ENCODE measurements around the gene CYB561D1. TPM values are rescaled to one million over a fixed set of nuclear protein-coding genes. Genes with fewer than 3 reads are reported as not detected.
A peak's percentile ranks its signal among the peaks of the same experiment; 100 is the strongest.

CYB561D1 gene
- total RNA-seq, 4 donors from 2014 or later, result 1.8 to 11.0 (median 8.4) TPM

DNA sequence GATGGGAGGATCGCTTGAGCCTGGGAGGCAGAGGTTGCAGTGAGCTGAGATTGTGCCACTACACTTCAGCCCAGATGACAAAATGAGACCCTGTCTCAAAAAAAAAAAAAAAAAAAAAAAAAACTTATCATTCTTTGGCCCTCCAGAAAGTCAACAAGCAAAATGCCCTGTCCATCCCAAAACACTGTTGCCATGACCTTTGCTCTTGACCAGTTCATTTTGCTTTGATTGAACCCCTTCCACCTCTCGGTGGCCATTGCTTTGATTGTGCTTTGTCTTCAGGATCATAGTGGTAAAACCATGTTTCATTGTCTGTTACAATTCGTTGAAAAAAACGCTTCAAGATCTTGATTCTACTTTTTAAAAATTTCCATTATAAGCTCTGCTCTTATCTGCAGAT lies 36.1 kb upstream of the CYB561D1 start:
- no peaks in the 10 kb centered on the region for H3K9me3 ChIP-seq
- no peaks in the 10 kb centered on the region for H3K36me3 ChIP-seq
- TF ChIP-seq, protein P1, sequence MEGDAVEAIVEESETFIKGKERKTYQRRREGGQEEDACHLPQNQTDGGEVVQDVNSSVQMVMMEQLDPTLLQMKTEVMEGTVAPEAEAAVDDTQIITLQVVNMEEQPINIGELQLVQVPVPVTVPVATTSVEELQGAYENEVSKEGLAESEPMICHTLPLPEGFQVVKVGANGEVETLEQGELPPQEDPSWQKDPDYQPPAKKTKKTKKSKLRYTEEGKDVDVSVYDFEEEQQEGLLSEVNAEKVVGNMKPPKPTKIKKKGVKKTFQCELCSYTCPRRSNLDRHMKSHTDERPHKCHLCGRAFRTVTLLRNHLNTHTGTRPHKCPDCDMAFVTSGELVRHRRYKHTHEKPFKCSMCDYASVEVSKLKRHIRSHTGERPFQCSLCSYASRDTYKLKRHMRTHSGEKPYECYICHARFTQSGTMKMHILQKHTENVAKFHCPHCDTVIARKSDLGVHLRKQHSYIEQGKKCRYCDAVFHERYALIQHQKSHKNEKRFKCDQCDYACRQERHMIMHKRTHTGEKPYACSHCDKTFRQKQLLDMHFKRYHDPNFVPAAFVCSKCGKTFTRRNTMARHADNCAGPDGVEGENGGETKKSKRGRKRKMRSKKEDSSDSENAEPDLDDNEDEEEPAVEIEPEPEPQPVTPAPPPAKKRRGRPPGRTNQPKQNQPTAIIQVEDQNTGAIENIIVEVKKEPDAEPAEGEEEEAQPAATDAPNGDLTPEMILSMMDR (IDR thresholded peaks at IDR 0.05), result no peak
- H3K27ac ChIP-seq, result no peak overlapping the region
- no peaks in the 10 kb centered on the region for H3K27me3 ChIP-seq
- no peaks in the 10 kb centered on the region for H3K4me1 ChIP-seq
- H3K4me3 ChIP-seq, result no peak overlapping the region
- intact Hi-C loops (cut with DNase I; ENCODE audit: low total_unique reads), result no loop called here
- no peak for DNase-seq

DNA sequence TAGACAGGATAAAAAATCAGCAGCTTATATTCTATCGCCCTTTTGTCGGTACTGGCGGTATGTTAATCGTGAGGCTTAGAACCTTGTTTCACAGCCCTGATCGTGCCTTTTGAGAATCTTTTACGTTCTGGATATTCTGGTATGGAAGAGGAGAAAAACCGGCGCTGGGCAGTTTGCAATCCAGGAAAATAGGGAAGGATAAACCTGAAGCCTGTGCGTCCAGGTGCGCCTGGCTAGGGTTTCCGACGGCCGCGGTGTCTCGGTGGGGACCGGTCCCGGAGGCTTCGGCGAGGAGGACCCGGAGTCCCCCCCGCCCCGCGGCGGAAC lies 27.8 kb upstream of the CYB561D1 start:
- Histone ChIP-seq H3K36me3 (no peaks in the 10 kb centered on the region), H3K4me1 (no peaks in the 10 kb centered on the region), H3K4me3 (peak overlapping the region; percentile 47 to 50), H3K27ac (peak overlapping the region; percentile 82 to 83), H3K9me3 (no peaks in the 10 kb centered on the region), H3K27me3 (no peaks in the 10 kb centered on the region)
- TF ChIP-seq POLR2A (IDR thresholded peaks at IDR 0.05), result no peak
- TF ChIP-seq, protein P1 (IDR thresholded peaks at IDR 0.05), result no peak
- intact Hi-C loops (cut with DNase I; ENCODE audit: low total_unique reads), result no loop called here
- no peak for DNase-seq

DNA sequence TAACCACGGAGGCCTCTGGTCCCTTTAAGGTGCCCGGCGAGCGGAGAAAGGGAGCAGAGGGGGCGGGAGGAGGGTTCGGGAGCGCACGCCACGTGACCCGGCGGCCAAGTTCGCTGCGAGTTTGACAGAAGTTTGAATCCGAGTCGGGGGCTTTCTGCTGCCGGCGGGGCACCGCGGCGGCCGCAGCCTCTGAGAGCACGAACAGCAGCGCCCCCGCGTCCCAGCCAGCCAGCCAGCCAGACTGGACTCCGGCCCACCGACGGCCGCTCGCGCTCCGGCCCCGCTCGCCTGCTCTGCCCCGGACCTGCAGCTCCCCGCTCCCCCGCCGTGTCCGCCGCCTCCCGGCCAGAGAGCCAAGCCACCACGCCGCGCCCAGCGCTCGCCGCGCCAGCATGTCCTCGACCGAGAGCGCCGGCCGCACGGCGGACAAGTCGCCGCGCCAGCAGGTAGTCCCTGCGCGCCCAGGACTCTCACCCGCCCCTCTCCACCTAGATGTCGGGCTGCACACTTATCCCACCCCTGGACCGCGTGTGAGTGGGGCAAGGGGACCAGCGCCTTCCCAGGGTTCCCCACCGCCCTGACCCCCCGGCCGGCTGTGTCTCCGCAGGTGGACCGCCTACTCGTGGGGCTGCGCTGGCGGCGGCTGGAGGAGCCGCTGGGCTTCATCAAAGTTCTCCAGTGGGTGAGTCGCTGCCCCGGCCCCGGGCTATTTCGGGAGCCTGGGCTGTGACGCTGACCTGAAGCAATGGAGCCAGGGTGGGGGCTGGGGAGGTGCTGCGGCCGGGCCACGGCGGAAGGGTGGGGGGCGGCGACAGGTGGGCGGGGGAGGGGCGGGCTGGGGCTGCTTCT lies 27.2 kb upstream of the CYB561D1 start, which contains the start of gene SYPL2:
TSS of gene SYPL2 (plus strand) at position 95 of the 849 bp plus-strand sequence. CDS start at position 393, 298 bp downstream.
- Histone ChIP-seq H3K4me1 (no peaks in the 10 kb centered on the region), H3K27ac (peak within 1 kb of the TSS; percentile 82 to 83), H3K9me3 (no peaks in the 10 kb centered on the region), H3K27me3 (no peaks in the 10 kb centered on the region), H3K36me3 (no peaks in the 10 kb centered on the region), H3K4me3 (peak within 1 kb of the TSS; percentile 47 to 50)
- TF ChIP-seq, protein P1 (IDR thresholded peaks at IDR 0.05), result no peak
- peak in 1 of 2 donors; percentile 37 for TF ChIP-seq POLR2A (IDR thresholded peaks at IDR 0.05)
- intact Hi-C loops (cut with DNase I; ENCODE audit: low total_unique reads), result no loop called here
- peak; percentile 67 to 71 for DNase-seq

DNA sequence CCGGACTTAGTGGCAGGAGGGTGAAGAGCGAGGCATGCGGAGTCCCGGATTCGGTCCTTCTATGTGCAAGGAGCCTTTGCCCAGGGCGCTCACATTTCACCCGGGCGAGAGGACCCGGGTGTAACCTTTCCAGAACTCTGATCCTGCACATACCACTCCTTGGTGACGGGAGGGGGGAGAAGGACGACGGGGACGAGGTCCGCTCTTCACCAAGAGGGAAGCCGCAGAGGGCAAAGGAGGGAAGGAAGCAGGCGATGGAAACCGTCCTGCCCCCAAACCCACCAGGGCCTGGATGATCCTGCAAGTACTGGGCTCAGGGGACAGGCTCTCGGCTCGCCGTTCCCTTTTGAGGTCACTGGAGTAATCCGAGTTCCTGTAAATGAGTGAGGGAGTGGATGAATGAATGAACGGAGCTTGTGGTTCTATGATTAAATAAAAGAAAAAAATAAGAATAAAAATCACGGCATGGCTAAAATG lies 26.6 kb upstream of the CYB561D1 start:
- no peaks in the 10 kb centered on the region for H3K9me3 ChIP-seq
- TF ChIP-seq POLR2A (IDR thresholded peaks at IDR 0.05), result no peak
- TF ChIP-seq, protein P1 (IDR thresholded peaks at IDR 0.05), result no peak
- peak overlapping the region; percentile 47 to 50 for H3K4me3 ChIP-seq
- H3K4me1 ChIP-seq, result no peaks in the 10 kb centered on the region
- H3K36me3 ChIP-seq, result no peaks in the 10 kb centered on the region
- no peaks in the 10 kb centered on the region for H3K27me3 ChIP-seq
- H3K27ac ChIP-seq, result peak overlapping the region; percentile 82 to 83
- DNase-seq, result peak in 1 of 2 donors; percentile 21
- intact Hi-C loops (cut with DNase I; ENCODE audit: low total_unique reads), result no loop called here

DNA sequence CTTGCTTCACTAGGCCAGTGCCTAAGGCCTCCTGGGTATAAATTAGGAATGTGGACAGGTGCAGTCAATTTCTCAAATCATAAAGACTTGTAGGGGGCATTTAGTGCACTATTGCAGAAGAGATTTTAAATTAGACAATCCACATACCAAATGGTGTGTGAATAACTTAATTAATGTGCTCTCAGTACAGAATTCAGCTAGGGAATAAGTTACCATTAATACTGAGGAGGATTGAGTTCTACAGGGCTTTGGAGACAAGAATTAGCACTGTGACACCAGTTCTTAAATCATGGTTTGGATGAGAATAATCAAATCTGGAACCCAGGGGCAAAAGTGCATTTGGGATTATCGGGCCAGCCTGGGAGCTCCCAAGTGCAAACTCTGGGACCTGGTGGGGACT lies 25.8 kb upstream of the CYB561D1 start:
- Histone ChIP-seq H3K27ac (no peak overlapping the region), H3K27me3 (no peaks in the 10 kb centered on the region), H3K9me3 (no peaks in the 10 kb centered on the region), H3K4me3 (no peak overlapping the region), H3K4me1 (no peaks in the 10 kb centered on the region), H3K36me3 (no peaks in the 10 kb centered on the region)
- intact Hi-C loops (cut with DNase I; ENCODE audit: low total_unique reads), result no loop called here
- TF ChIP-seq POLR2A (IDR thresholded peaks at IDR 0.05), result no peak
- DNase-seq, result no peak
